HepG2 (cell line): ENCODE measurements around the gene RABL2A.
"Not testable (repeated sequence)": the region's sequence is repeated elsewhere in the genome, so short reads cannot be mapped to it uniquely, and the experiment has no call there.

Experiments used
- POLR2A ChIP-seq, 2 experiments: IDR thresholded peaks; 2 replicates each; pipeline ENCODE4 v1.6.1; 2011; ENCODE audit warnings: low read depth in 2 of 2, low read length in 2 of 2, mild to moderate bottlenecking in 1 of 2, moderate library complexity in 1 of 2; ENCODE audit not compliant: insufficient read depth in 1 of 2
- SUZ12 ChIP-seq: fragments of 150-350 bp; IDR thresholded peaks from 2 replicates; pipeline ENCODE4 v1.6.1; 2014; ENCODE audit warnings: low read depth, low read length
- ZNF530 ChIP-seq: sonication (generic); formaldehyde crosslinking; IDR thresholded peaks from 2 replicates; pipeline ENCODE4 v1.5.0; 2020; ENCODE audit warnings: low read depth, mild to moderate bottlenecking, missing genetic modification reagents

DNA sequence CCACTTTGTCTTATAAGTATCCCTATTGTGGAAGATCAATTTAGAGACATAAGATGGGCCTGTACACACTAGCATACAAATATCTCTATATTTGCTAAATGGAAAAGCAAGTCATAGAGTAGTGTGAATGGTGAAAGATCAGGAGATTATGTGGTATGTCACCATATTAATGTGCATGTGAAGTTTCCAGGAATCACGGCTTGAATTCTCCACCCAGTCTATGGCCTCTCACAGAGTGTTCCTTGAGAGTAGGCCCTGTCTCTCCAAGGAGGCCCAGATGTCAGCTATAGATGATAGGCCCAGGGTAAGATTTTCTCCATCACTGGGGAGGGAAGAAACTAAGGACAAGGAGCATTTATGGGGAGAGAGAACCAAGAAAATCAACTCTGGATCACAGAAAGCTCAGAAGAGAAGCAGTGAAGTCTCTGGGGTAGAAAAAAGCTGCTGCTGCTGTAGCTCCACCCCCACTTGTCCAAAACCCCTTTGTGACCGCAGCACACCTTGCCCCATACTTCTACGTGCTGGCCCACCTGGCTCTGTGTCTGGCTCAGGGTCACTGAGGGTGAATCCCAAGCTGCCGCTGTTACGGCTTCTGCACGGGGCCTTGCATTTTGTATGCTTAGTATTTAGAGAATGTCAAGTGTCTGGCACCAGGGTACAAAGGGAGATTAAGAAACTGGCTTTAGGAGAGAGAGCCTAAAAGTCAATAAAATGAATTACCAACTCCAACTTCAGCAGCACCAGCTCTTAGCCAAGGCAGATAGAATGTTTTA is 37.9 kb downstream of the RABL2A start:
- not testable (repeated sequence) for TF ChIP-seq POLR2A (IDR thresholded peaks at IDR 0.05; ENCODE audit: insufficient read depth in 1 of 2, low read depth in 2 of 2, low read length in 2 of 2); ZNF530 (CRISPR knock-in tag); SUZ12
